ENCODE data around the gene COPZ2. TPM values are rescaled to one million over a fixed set of nuclear protein-coding genes. Genes with fewer than 3 reads are reported as not detected.

The COPZ2 gene
- total RNA-seq, 1 experiment from 2014 or later = 1.3 TPM

- intact Hi-C loops (cut with micrococcal nuclease) = no loop called here
- H3K9me2 ChIP-seq (replicated peaks; ENCODE audit: low read length) = no peaks in the 10 kb centered on the region
- no peaks in the 10 kb centered on the region for H3F3A ChIP-seq (ENCODE audit: low read length, unreplicated experiment)
- no peak overlapping the region for H3K4me3 ChIP-seq (ENCODE audit: low read length)
- H4K20me1 ChIP-seq (ENCODE audit: low read length) = no peaks in the 10 kb centered on the region
- POLR2A ChIA-PET (ENCODE audit: unreplicated experiment) = no interaction called here
- no TSS peak for BruUV-seq (replicated peaks)
- H3K9ac ChIP-seq (ENCODE audit: low read length) = no peak overlapping the region
- H3K36me3 ChIP-seq (ENCODE audit: low read depth, low read length) = no peaks in the 10 kb centered on the region
- CTCF ChIA-PET = no interaction called here
- DNase-seq = no peak
- no peaks in the 10 kb centered on the region for H3K9me3 ChIP-seq (ENCODE audit: low read length)
- no peak overlapping the region for H2AFZ ChIP-seq (ENCODE audit: low read length)
- H3K79me2 ChIP-seq (ENCODE audit: low read length) = no peaks in the 10 kb centered on the region
- H3K4me1 ChIP-seq (ENCODE audit: insufficient read depth, low read length) = peaks cover 14% of the 10 kb centered on the region; the same call in 1 of the 2 replicates
- TF ChIP-seq EZH2 (IDR thresholded peaks at IDR 0.05; ENCODE audit: low read length, unreplicated experiment) = no peak
- TF ChIP-seq EZH2phosphoT487 (IDR thresholded peaks at IDR 0.05; ENCODE audit: borderline replicate concordance, low read length) = no peak
- no peak for TF ChIP-seq CTCF (conservative IDR thresholded peaks at IDR 0.05; ENCODE audit: low read depth, low read length)
- H3K27ac ChIP-seq (ENCODE audit: low read length) = no peak overlapping the region
- H3K4me2 ChIP-seq (ENCODE audit: low read length) = no peak overlapping the region
- ATAC-seq = no peak
- no peaks in the 10 kb centered on the region for H3K27me3 ChIP-seq (ENCODE audit: low read length)
These were observed 41.4 kb downstream of the COPZ2 start for GRCh38 chr17:47996201-47996600.

DNA sequence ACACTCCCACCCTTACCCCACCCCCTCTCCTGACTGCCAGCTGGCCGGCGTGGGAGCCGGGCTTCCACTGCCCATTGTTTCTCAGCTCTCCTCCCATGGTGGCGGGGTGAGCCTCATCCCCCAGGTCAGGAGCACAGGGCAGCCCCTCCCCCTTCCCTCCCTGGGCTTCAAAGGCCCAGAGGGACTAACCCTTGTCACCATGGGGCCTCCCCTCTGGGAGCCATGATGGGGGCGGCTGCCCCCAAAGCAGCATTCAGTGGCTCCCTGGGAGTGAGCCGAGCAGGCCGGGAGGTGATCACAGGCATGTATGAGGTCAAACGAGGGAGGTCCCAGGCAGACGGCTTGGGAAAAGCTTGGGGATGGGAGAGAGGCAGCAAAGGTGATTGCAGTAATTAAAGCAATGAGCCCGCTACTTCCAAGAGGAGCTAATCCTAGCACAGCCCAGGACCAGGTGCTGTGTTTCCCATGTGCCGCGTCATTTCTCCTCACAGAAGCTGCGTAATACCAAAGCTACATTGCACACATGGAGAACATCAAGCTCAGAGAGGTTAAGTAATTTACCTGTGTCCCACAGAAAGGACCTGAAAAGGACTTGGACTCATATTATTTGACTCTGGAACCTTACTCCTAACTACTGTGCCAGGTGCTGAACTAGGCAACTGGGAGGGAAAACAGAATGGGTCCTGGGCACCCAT lies 42.2 kb downstream of the COPZ2 start:
- Histone ChIP-seq H3K27me3 (ENCODE audit: low read length) (no peaks in the 10 kb centered on the region), H2AFZ (ENCODE audit: low read length) (no peak overlapping the region), H3K4me2 (ENCODE audit: low read length) (no peak overlapping the region), H3K9ac (ENCODE audit: low read length) (no peak overlapping the region), H3K9me2 (replicated peaks; ENCODE audit: low read length) (no peaks in the 10 kb centered on the region), H3K4me1 (ENCODE audit: insufficient read depth, low read length) (peaks cover 14% of the 10 kb centered on the region; the same call in 1 of the 2 replicates), H3K79me2 (ENCODE audit: low read length) (no peaks in the 10 kb centered on the region), H3K4me3 (ENCODE audit: low read length) (no peak overlapping the region), H4K20me1 (ENCODE audit: low read length) (no peaks in the 10 kb centered on the region), H3K27ac (ENCODE audit: low read length) (no peak overlapping the region), H3K9me3 (ENCODE audit: low read length) (no peaks in the 10 kb centered on the region), H3K36me3 (ENCODE audit: low read depth, low read length) (no peaks in the 10 kb centered on the region), H3F3A (ENCODE audit: low read length, unreplicated experiment) (no peaks in the 10 kb centered on the region)
- DNase-seq = no peak
- intact Hi-C loops (cut with micrococcal nuclease) = no loop called here
- TF ChIP-seq CTCF (conservative IDR thresholded peaks at IDR 0.05; ENCODE audit: low read depth, low read length) (no peak), EZH2phosphoT487 (IDR thresholded peaks at IDR 0.05; ENCODE audit: borderline replicate concordance, low read length) (no peak), EZH2 (IDR thresholded peaks at IDR 0.05; ENCODE audit: low read length, unreplicated experiment) (no peak)
- ChIA-PET CTCF (no interaction called here), POLR2A (ENCODE audit: unreplicated experiment) (no interaction called here)
- ATAC-seq = no peak
- BruUV-seq (replicated peaks) = no TSS peak

DNA sequence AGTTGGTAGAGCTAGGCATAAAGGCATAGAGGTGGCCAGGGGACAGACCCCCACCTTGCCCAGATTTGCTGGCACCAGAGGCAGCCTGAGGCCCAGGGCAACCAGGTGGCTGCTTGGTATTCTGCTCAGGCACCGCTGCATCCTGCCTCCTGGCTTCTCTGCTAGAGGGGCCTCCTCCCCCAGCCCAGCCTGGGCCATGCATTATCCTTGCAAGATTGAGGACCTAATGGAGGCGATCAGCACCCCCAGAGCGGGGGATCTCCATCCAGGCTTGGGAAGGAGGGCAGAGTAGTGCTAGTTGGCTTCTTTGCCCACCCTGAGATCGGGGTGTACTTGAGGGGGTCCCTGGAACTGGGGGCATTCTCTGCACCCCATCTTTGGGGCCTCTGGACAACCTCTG lies 42.9 kb downstream of the COPZ2 start:
- Histone ChIP-seq H3K4me1 (ENCODE audit: insufficient read depth, low read length) (peaks cover 8% of the 10 kb centered on the region; the same call in 1 of the 2 replicates), H3K9me2 (replicated peaks; ENCODE audit: low read length) (no peaks in the 10 kb centered on the region), H3K79me2 (ENCODE audit: low read length) (no peaks in the 10 kb centered on the region), H3K27me3 (ENCODE audit: low read length) (no peaks in the 10 kb centered on the region), H3K4me3 (ENCODE audit: low read length) (no peak overlapping the region), H3F3A (ENCODE audit: low read length, unreplicated experiment) (no peaks in the 10 kb centered on the region), H3K9ac (ENCODE audit: low read length) (no peak overlapping the region), H3K27ac (ENCODE audit: low read length) (no peak overlapping the region), H3K4me2 (ENCODE audit: low read length) (no peak overlapping the region), H4K20me1 (ENCODE audit: low read length) (no peaks in the 10 kb centered on the region), H2AFZ (ENCODE audit: low read length) (no peak overlapping the region), H3K36me3 (ENCODE audit: low read depth, low read length) (no peaks in the 10 kb centered on the region), H3K9me3 (ENCODE audit: low read length) (no peaks in the 10 kb centered on the region)
- ATAC-seq (no peak), DNase-seq (no peak)
- no TSS peak for BruUV-seq (replicated peaks)
- CTCF ChIA-PET = no interaction called here
- POLR2A ChIA-PET (ENCODE audit: unreplicated experiment) = no interaction called here
- intact Hi-C loops (cut with micrococcal nuclease) = no loop called here
- TF ChIP-seq EZH2phosphoT487 (IDR thresholded peaks at IDR 0.05; ENCODE audit: borderline replicate concordance, low read length) (no peak), CTCF (conservative IDR thresholded peaks at IDR 0.05; ENCODE audit: low read depth, low read length) (no peak), EZH2 (IDR thresholded peaks at IDR 0.05; ENCODE audit: low read length, unreplicated experiment) (no peak)
